Stimulated activated naive CD8-positive, alpha-beta T cell treated with anti-CD3 and anti-CD28 coated beads, Interleukin-15, Interleukin-2, amounts not matched to agents 100 U/mL and 50 U/mL, for 24 hours (primary cell): ENCODE results near the gene PYGM.

ENCODE experiments used
- ATAC-seq: fragments of 150-1000 bp; cut with Tn5 transposase; one replicate; pipeline ENCODE4 v1.10.0; 2021
- DNase-seq: peaks from one replicate; pipeline ENCODE4 v3.0.0; 2021

PYGM gene

DNA sequence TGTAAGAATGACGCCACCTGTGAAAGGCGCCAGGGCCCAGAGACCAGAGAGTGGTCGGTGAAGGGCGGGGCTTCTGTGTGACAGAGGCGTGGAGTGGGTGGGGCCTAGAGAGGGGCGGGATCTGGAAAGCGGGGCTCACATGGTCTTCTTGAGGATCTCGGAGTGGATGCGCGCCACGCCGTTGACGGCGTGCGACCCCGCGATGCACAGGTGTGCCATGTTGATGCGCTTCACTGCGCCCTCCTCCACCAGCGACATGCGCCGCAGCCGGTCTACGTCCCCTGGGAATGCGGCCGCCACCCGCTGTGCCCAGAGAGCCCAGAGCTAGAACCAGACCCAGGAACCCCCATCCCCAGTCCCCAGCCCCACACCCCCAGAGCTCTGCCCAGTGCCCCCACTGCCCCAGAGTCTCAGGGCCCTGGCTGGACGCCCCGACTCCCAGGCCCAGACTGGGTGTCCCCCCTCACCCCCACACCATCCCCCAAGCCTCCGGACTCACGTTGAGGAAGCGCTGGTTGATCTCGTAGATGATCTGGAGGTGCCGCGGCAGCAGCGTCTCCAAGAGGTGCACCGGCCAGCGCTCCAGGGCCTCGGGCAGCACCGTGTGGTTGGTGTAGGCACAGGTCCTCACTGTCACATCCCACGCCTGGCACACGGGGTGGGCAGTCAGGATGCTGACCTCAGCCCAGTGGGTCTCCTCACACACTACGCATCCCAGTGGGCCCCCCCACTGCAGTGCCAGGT, 6.2 kb downstream of the PYGM start:
- DNase-seq: no peak
- ATAC-seq: no peak

DNA sequence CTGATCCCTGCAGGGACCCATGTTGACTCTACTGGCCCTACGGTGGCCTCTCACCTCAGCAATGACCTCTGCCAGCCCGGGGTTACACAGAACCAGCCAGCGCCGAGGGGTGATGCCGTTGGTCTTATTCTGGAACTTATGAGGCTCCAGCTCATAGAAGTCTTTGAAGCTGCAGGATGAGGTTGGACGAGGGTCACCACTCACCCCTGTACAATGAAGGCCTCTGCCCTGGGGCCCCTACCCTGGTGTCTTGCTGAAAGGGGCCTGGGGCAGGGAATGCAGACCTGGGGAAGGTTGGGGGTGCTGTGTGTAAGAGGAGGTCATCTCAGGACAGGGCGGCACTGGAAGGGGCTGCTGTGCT, 6.8 kb downstream of the PYGM start:
- no peak for DNase-seq
- no peak for ATAC-seq

DNA sequence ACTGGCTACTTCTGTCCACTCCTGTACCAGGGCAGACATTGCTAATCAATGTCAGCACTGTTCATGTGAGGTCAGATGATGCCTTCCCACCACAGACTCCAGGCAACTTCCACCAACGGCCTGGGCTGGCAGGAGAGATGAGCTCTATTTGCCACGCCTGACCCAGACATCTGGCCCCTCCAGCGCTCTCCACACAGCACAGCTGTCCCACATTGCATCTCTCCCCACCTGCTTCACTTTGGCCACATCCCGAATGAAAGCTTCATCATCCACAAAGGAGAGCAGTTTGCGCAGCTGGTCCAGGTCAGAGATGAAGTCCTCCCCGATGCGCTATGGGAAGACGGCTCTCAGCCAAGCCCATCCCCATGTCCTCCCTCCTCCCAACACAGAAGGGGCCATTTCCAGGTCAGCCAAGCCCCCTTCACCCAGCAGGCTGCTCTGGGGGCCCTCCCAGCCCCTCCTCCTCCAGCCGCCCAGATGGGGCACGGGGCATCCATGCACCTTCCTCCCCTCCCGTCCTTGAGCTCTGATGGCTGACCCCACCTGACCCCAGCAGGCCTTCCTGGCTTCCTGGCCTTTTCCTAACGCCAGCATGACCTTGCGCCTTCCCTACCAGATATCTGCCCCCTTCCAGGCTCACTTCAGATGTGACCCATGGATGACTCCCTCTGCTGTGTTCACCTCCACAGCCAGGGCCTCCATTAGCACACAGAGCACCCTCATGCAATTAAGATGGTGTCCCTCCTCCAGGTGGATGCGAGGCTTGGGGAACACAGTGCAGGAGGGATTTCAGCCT, 7.4 kb downstream of the PYGM start:
- DNase-seq (no peak), ATAC-seq (no peak)

DNA sequence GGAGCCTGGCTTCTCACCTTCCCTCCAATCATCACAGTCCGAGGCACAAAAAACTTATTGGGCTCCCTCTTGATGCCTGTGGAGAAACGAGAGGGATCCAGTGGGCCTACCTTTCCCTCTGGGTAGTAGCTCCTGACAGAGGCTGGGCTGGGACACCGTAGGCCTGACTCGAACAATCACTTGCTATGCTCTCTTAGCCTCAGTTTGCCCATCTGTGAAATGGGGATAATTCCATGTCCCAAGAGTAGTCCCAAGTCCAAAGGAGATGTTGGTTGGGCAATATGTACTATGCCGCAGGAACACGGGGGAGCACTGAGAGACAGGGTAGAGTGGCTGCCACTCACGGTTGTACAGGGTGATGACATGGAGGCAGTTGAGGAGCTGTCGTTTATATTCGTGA, 8.2 kb downstream of the PYGM start:
- ATAC-seq (no peak), DNase-seq (no peak)

DNA sequence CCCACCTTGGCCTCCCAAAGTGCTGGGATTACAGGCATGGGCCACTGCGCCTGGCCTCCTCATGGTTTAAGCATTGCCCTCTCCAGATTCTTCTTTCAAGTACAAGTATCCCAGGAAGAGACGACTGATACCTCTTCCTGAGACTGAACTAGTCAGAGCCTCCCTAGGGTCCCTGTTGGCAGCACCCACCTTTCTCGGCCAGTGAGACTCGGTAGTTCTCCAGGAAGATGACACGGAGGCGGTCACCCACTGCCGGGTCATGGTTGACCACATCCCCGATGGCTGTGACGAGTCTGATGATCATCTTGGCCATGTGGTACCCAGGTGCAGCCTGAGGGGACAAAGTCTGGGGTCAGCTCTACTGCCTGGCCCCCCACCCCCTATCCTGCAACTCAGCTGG, 8.6 kb downstream of the PYGM start:
- DNase-seq: no peak
- no peak for ATAC-seq

DNA sequence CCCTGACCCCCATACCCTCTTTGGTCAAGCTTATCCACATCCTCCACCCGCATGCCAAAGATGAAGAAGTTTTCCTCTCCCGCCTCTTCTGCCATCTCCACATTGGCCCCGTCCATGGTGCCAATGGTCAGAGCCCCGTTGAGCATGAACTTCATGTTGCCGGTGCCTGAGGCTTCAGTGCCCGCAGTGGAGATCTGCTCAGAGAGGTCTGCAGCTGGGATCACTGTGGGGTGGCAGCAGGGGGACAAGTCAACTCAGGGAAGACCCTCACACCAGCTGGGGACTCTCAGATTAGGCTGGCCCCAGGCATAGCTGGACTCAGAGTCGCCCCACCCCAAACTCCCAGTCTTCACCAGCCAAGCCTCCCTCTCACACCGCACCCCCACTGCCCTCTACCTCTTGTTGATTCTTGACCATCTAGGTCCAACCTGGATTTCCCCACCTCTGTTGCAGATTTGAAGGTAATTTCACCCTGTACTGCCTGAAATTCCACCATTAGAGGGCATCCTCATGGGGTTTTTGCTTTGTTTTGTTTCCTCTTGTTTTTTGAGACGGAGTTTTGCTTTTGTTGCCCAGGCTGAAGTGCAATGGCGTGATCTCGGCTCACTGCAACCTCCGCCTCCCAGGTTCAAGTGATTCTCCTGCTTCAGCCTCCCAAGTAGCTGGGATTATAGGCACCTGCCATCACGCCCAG, 9.3 kb downstream of the PYGM start:
- ATAC-seq (no peak), DNase-seq (no peak)

DNA sequence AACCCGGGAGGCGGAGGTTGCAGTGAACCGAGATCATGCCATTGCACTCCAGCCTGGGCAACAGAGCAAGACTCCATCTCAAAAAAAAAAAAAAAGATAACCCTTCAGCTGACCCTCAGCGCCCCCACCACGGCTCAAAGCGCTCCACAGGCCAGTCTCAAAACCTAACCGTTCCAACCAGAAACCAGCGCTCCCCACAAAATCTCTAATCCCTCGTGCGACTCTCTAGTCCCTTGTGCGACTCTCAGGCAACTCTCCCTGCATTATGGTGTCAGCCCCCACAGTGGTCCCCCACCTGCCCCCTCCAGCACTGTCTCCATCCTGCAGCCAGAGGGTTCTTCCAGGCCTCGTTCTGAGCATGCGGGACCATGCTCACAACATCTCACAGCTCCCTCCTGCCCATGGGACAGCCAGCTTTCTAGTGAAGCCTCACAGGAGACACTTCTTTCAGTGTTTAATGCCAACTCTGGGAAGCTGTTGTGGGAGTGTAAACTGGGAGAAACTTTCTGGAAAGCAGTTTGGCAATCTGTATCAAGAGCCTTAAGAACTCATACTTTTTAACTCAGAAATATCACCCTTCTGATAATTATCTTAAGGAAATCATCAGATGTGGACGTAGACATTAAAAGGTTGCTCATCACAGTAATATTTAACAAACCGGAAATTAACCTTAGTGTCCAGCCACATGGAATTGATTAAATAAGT, 11.7 kb downstream of the PYGM start:
- DNase-seq (no peak), ATAC-seq (no peak)

DNA sequence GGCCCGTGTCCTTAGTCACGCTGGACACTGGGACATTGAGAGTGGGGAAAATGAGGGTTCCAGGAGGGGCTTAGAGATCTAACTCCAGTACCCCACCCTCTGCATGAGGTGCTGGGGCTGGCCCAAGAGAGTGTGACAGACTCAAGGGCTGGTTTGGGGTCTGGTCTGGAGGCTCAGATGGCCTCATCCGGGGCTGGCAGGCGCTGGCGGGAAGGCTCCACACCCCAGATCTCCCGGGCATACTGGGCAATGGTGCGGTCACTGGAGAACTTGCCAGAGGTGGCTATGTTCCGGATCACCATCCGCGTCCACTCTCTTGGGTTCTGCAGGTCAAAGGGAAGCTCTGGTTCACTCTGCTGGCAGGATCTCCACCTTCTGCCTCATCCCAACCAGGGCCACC, 13.3 kb downstream of the PYGM start:
- no peak for ATAC-seq

DNA sequence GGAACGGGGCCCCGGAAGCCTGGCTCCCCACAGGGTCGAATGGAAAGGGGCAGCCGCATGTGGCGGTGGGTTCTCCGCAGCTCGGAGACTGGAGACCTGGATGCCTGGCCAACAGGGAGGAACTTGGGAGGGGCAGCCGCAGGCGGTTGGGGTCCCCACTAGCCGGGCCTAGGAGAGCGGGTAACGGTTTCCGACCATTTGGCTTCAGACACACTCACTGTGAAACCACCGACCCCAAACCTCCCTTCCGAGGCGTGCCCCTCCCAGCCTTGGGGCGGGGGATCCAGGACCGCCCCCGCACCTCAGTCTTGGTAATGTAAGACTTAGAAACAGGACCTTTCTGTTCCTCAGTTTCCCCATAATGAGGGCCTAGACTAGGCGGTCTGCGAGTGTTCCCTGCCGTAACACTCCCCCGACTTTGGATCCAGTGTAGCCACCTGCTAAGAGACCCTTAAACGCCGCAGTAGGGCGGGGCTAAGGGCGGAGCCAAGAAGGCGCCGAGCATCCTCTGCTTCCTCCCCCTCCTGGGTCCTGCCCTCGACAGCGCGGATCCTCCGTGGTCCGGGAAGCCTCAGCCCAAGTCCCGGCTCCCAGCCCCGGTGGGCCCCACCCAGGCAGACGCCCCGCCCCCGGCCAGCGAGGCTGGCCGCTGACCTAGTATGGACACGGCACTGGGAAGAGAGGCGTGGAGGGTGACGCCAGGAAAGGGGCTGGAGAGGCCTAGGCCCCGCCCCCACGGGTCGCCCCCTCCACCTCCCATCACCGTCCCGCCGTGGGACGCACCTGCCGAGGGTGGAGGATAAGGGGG, 14.0 kb downstream of the PYGM start:
- DNase-seq: peak; percentile 74
- ATAC-seq: peak; percentile 41

More for the DNA sequence above, 13.3 kb downstream of the PYGM start:
- DNase-seq: no peak

DNA sequence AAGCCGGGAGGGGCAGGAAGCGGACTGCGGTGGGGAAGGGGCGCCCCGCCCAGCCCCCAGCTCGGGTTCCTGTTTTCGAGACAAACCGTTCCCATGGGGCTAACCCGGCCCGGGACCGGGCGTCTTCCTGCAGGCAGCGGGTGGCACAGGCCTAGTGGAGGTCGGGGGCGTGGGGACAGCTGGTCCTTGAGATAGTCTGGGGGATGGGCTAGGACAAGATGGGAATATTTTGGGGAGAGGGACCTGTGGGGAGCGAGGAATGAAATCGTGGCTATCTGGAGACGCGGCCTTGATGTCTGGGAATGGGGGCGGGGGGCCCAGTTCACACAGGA, 14.6 kb downstream of the PYGM start:
- DNase-seq: peak; percentile 73
- peak; percentile 6 for ATAC-seq

DNA sequence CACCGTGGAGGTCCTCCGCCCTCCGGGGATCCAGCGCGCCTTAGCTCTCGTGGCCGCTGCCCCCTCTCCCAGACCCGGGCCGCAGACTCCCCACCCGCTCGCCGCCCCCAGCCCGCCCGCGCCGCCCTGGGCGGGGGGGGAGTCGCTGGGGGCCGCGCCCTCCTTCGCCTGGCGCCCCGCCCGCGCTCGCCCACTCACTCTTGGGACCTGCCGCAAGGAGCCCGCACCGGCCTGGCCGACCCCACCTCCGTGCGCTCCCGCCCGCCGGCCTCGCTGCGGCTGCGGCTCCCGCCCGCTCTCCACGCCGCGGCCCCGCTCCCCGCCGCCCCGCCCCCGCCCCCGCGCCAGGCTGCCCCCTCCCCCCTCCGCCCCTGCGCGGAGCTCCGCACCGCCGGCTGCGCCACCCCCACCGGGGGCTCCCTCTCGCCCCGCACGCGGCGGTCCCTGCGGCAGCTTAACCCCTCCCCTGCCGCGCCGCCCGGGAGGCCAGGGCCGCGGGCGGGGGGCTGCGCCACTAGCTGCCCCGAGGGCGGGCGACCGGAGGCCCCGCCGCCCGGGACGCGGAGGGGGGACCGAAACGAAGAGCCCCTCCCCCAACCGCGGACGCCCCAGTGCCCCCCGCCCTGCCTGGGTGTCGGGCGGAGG, 15.1 kb downstream of the PYGM start:
- ATAC-seq: no peak
- peak; percentile 39 for DNase-seq

DNA sequence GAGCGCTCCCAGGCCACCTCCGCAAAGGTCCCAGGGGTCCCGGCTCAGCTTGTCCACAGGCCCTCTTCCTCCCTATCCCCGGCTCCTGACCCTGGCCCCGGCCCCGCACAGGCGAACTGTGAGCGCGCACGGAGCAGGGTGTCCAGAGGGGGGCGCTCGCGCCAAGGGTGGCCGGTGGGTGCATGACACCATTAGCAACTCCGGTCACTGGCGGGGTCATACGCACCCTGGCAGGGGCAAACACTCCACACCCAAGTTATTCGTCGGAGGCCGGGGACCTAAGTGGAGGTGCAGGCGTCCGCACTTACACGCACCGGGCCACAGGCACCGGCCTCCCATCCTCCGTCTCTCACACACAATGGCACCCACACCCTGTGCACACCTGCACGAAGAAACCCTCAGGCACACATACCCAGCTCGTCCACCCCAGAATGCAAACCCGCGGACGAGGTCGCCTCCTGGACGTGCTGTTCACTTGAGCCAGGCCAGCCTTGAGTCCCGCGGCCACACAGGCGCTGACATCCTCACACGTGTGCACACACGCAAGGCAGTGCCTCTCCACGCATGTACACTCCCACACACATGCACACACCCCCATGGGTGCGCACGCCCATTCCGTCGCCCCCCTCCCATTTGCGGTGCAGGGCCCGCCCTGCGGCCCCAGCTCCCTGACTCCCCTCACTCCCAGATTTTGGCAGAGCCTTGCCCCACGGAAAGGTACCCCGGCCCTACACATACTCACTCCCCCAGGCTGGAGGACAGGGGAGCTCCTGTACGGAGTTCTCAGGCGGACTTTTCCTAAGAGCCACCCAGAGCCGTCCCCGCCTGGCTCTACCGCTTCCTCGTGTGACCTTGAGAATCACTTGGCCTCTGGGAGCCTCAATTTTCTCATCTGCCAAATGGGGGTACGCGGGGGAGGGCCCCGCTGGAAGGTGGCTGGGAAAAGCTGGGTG, 15.9 kb downstream of the PYGM start, which contains the start of gene RASGRP2:
TSS of gene RASGRP2 (minus strand) at position 552 of the 953 bp plus-strand sequence. CDS start 1,276 bp downstream, outside the sequence.
- DNase-seq: peak; percentile 90
- peak; percentile 52 for ATAC-seq

DNA sequence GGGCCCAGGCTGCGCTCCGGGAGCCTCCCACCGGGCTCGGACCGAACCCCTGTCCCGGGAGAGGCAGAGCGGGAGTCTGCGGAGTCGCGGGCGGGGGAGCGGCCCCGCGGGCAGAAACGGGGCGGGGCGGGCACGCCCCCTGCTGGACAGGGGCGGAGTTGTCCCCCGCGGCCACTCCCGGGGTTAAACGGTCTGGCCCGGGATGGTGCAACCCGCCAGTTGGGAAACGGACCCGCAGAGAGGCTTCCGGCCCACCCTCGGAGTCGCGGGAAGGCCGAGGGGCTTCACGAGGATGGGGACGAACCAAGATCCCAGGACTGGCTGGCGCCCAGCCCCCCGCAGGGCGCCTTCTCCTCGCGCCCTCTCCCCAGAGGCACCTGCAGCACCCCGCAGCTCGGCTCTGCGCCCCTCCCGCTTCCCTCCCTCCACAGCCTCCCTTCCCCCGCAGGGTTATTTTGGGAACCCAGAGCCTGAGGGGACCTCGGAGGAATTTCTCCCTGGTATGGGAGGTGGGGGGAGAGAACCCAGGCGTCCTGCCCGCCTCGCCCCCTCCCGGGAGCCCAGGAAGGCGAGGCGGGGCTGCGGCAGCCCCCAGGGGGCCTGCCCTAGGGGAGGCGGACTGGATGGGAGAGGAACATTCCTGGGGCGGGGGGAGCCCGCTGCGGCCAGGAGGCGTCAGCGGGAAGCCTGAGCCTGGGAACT, 16.7 kb downstream of the PYGM start:
- peak; percentile 44 for ATAC-seq
- peak; percentile 87 for DNase-seq

DNA sequence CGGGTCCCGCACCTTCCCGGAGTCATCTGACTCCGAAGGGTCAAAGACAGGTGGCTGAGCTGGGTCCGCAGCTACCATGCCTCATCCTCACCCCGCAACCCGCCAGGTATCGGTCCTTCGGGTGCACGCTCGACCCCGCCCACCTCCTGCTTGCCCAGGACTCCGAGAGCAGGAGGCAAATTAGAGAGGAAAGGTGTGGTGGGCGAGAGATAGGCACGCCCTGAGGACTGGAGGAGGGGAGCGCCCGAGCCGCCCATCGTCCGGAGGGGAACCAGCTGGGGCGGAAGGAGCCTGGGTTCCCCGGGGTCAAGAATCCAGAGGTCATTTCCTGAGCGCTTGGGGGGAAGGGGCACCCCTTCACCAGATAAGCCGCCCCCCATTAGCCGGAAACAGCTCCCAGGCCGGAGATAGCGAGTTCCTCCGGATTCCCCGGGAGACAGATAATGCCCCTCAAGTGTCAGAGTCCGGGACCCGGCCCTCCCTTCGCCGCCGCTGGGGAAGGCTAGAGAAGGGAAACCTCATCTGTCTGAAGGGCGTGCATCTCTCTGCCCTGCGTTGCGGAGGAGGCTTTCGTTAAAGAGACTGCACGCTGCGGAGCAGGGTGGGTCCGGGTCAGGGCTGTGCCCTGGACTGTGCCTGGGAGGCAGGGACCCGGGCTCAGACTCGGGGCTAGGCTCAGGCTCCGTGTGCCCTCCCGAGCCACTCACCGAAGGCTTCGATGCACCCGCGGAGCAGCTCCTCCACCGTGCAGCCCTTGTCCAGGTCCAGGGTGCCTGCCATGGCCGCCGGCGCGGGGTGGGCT, 17.5 kb downstream of the PYGM start:
- peak; percentile 6 for ATAC-seq
- DNase-seq: peak; percentile 40

DNA sequence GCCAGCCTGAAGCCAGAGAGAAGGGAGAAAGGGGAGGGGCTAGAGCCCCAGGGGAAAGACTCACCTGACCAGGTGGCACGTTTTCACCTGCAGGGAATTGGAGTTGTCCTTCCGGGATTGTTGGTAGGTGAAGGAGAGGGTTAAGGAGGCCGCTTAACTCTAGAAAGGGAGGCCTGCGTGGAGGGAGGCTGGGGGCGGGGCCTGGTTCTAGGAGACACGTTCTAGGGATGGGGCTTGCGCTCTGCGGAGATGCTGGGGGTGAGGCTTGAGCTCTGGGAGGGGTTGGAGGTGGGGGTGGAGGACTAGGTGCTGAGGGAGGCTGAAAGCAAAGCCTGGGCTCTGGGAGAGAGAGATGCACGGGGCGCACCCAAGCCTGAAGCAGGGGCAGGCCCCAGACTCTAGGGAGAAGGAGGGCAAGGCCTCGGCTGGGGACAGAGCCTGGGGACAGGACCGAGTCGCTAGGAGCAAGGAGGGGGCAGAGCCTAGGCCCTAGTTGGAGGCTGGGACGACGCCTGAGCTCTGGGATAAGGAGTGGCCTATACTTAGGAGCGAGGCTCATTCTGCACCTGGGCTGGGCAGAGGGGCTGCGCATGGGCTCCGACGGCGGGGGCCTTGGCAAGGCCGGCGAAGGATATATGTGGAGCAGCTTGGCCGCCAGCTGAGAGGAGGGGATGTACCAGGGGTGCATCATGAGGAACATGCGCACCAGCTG, 18.2 kb downstream of the PYGM start:
- ATAC-seq (no peak), DNase-seq (no peak)

DNA sequence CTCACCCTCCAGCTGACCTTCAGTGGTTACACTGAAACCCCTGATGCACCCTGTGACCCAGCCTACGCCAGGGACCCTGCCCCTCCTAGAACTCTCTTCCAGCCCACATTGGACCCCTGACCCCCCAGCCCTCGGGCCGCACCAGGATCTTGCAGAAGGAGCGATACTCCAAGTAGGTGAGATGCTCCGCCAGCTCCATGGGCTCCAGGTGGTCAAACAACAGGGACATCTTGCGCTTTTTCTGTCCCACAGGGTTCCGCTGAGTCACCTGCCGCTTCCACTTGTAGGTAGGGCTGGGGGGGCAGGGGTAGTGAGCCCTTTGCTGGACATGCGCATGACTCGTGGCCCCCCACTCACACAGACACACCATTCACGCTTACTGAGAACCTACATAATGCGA, 19.9 kb downstream of the PYGM start:
- ATAC-seq: no peak

DNA sequence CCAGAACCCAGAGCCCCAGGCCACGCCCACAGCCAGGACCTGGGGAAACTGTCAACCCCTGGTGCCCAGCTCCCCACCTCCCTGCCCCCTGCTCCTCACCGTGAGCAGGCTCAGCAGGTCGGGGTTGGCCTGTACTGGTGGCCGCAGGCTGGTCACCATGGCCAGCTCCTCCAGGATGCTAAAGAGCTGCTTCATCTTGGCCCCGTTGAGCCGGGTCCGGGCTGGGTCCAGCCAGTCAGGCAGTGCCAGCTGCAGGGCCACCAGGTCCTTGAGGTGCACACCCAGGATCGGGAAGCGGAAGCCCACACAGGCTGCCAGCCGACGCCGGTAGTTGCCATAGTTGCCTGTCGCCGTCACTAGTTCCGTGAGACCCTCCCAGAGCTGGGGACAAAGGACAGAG, 23.1 kb downstream of the PYGM start:
- no peak for ATAC-seq
- DNase-seq: no peak

More for the DNA sequence above, 19.9 kb downstream of the PYGM start:
- DNase-seq: no peak
